Chondrocyte (in vitro differentiated cells): Measurements from ENCODE around the gene HSD11B1L. TPM values are rescaled to one million over a fixed set of nuclear protein-coding genes. Genes with fewer than 3 reads are reported as not detected.

Experiments used
- DNase-seq: peaks from one replicate; pipeline ENCODE4 v3.0.0; 2021; ENCODE audit warnings: mixed read lengths, low spot score
- H3K27ac Mint-ChIP-seq: one replicate; pipeline ENCODE4 v1.8.0; 2021; ENCODE audit warnings: mild to moderate bottlenecking, moderate library complexity, mixed read lengths; ENCODE audit not compliant: unreplicated experiment
- H3K27me3 Mint-ChIP-seq: 2 replicates; pipeline ENCODE4 v1.8.0; 2021; ENCODE audit warnings: low read depth, mixed read lengths
- H3K36me3 Mint-ChIP-seq: 2 replicates; pipeline ENCODE4 v1.8.0; 2021; ENCODE audit warnings: low read depth, mixed read lengths
- H3K4me1 Mint-ChIP-seq: 2 replicates; pipeline ENCODE4 v1.8.0; 2021; ENCODE audit warnings: low read depth, mild to moderate bottlenecking, mixed read lengths
- H3K4me3 Mint-ChIP-seq: one replicate; pipeline ENCODE4 v1.8.0; 2021; ENCODE audit warnings: mild to moderate bottlenecking, moderate library complexity, mixed read lengths; ENCODE audit not compliant: unreplicated experiment
- H3K9me3 Mint-ChIP-seq: 2 replicates; pipeline ENCODE4 v1.8.0; 2021; ENCODE audit warnings: low read depth, mixed read lengths
- total RNA-seq: library from RNA; stranded (reverse); gene quantifications from 3 replicates; pipeline ENCODE4 v1.2.1, GENCODE V29; 2021
- TF ChIP-seq, protein P1 (sequence below): fragments of 200-600 bp; sonication (generic); IDR thresholded peaks from 2 replicates; pipeline ENCODE4 v1.5.0; 2021; ENCODE audit warnings: antibody characterized with exemption, mild to moderate bottlenecking, moderate library complexity

HSD11B1L gene
- total RNA-seq, 1 donor from 2014 or later: 7.2 TPM

DNA sequence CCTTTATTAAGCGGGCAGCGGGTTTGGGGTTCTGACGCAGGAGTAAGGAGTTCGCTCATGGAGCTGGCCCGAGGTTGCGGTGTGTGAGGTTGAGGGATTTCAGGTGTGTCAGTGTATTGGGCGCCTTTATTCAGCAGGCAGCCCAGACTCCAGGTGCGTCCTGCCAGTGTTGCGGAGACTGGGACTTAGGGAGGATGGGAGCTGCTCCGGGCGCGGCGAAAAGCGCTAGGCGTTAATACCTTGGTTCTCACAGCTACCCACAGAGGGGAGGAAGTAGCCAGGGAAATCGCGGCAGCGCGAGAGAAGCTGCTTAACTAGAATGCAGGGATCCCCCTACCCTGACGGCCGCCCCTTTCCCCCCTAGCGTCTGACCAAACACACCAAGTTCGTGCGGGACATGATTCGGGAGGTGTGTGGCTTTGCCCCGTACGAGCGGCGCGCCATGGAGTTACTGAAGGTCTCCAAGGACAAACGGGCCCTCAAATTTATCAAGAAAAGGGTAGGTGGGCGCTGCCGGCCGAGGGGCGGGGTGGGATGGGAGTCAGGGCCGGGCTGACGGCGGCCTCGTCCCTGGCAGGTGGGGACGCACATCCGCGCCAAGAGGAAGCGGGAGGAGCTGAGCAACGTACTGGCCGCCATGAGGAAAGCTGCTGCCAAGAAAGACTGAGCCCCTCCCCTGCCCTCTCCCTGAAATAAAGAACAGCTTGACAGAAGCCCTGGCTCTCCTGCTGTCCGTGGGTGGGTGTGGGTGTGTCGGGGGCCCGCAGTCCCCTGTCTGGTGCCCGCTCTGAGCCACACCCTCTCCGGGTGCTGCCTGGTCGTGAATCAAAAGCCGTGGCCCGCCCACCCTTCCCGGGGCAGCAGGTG, 10.4 kb downstream of the HSD11B1L start:
- Mint-ChIP-seq H3K9me3 (no peaks in the 10 kb centered on the region), H3K4me3 (peak overlapping the region; percentile 96), H3K27ac (peak overlapping the region; percentile 97), H3K4me1 (peaks cover 33% of the 10 kb centered on the region), H3K36me3 (peaks cover 22% of the 10 kb centered on the region), H3K27me3 (no peaks in the 10 kb centered on the region)
- no peak for DNase-seq
- TF ChIP-seq, protein P1, sequence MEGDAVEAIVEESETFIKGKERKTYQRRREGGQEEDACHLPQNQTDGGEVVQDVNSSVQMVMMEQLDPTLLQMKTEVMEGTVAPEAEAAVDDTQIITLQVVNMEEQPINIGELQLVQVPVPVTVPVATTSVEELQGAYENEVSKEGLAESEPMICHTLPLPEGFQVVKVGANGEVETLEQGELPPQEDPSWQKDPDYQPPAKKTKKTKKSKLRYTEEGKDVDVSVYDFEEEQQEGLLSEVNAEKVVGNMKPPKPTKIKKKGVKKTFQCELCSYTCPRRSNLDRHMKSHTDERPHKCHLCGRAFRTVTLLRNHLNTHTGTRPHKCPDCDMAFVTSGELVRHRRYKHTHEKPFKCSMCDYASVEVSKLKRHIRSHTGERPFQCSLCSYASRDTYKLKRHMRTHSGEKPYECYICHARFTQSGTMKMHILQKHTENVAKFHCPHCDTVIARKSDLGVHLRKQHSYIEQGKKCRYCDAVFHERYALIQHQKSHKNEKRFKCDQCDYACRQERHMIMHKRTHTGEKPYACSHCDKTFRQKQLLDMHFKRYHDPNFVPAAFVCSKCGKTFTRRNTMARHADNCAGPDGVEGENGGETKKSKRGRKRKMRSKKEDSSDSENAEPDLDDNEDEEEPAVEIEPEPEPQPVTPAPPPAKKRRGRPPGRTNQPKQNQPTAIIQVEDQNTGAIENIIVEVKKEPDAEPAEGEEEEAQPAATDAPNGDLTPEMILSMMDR: no peak

DNA sequence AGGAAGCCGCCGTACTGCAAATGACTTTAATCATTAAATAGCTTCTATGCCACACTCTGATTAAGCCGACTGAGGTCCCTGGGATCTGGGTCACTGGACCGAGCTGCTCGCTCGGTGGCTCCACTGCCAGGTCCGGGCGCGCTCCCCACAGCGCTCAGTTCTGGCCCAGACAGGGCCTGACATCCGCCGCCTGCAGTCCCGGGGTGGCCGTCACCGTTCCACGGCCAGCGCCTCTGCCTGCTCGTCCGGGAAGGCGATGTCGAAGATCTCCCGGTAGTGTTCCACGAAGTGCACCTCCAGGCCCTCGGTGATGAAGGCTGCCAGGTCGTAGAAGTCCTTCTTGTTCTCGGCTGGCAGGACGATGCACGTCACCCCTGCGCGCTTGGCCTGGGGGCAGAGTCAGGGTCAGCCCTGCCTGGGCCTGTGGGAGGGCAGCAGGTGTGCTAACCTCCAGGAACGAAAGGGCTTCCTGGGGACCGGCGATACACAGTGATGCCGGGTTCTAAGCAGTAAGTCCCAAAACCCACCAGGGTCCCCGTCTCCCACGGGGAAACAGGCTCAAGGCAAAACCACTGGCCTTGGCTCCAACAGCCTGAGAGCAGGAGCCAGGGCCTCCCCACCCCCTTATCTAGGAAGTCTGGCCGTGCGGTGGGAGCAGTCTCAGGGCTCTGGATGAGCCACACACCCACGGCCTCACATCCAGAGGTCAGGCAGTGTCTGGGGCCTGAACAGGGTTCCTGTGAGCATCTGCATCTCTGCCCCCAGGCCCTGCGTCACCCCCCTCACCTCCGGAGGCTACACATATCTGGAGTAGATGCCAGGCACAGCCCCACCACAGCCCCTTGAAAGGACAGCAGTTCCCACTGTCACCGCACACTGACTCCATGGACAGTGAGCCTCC, 11.2 kb downstream of the HSD11B1L start:
- TF ChIP-seq, protein P1: no peak
- peaks cover 26% of the 10 kb centered on the region for H3K36me3 Mint-ChIP-seq
- DNase-seq: no peak
- peak overlapping the region; percentile 96 for H3K4me3 Mint-ChIP-seq
- H3K4me1 Mint-ChIP-seq: peaks cover 29% of the 10 kb centered on the region
- no peaks in the 10 kb centered on the region for H3K27me3 Mint-ChIP-seq
- peak overlapping the region; percentile 59 for H3K27ac Mint-ChIP-seq
- no peaks in the 10 kb centered on the region for H3K9me3 Mint-ChIP-seq

DNA sequence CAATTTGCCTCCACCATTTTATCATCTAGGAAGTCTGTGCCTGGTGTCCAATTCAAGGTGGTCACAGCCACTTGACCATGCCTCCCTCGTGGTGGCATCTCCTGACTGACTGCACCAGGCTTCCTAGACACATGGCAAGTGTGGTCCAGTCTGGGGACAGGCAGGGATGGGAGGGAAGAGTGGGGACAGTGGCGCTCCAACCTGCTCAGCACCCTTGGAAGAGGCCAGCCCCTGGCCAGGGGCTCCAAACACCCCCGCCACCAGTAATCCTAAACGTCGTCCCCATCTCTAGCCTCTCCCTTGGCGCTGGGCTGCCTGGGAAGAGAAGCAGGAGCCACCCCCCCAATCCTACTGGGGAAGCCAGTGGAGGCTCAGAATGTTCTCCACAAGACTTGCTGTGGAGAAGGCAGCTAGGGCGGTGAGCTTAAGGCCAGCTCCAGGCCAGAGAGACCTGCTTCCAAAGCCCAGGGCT, 11.9 kb downstream of the HSD11B1L start:
- H3K27ac Mint-ChIP-seq: peak overlapping the region; percentile 59
- peaks cover 26% of the 10 kb centered on the region for H3K36me3 Mint-ChIP-seq
- H3K27me3 Mint-ChIP-seq: no peaks in the 10 kb centered on the region

DNA sequence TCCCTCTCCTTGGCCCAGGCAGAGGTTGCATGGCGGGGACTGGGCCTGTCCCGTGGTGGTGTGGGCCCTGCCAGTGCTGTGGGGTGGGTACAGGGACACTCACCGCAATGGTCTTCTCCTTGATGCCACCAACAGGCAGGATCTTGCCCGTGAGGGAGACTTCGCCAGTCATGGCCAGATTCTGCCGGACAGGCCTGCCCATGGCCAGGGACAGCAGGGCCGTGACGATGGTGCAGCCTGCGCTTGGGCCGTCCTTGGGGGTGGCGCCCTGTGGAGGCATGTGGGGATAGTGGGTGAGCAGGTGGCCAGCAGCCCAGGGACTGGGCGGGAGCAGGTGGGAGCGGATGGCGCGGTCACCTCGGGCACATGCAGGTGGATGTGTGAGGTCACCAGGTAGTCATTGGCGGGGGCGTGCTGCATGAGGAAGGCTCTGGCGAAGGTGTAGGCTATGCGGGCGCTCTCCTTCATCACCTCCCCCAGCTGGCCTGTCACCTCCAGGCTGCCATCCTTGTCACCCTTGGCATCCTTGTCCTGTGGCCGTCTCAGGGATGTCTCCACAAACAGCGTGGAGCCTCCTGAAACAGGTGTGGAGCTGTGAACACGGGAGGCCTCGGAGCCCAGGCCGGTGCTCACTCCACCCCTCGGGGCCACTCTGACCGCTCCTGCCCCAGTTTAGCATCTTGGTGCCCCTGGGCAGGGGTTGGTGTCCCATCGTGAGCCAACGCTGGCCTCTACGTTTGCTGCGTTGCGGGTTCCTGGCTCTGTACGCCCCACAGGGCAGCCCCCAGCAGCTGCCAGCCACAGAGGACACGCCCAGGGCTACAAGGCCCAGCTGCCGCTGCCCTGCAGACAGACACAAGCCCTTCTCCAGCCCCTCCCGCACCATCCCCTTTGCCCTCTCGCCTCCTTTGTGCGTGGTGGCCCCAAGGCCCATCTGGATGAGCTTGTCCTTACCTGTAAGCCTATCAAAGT, 12.7 kb downstream of the HSD11B1L start:
- TF ChIP-seq, protein P1: no peak
- peak overlapping the region; percentile 59 for H3K27ac Mint-ChIP-seq
- H3K27me3 Mint-ChIP-seq: no peaks in the 10 kb centered on the region
- H3K4me3 Mint-ChIP-seq: no peak overlapping the region
- no peaks in the 10 kb centered on the region for H3K9me3 Mint-ChIP-seq
- peak; percentile 94 for DNase-seq
- peaks cover 24% of the 10 kb centered on the region for H3K4me1 Mint-ChIP-seq
- H3K36me3 Mint-ChIP-seq: peaks cover 26% of the 10 kb centered on the region

More for the DNA sequence above, 11.9 kb downstream of the HSD11B1L start:
- no peak overlapping the region for H3K4me3 Mint-ChIP-seq
- no peak for DNase-seq
- TF ChIP-seq, protein P1: no peak
- peaks cover 29% of the 10 kb centered on the region for H3K4me1 Mint-ChIP-seq
- H3K9me3 Mint-ChIP-seq: no peaks in the 10 kb centered on the region
